Peyer's patch (tissue), 4 donors: ENCODE measurements around the gene TRHDE.

Experiments used
- CTCF ChIP-seq, 6 experiments: fragments of 450-650 bp in 4 of 6; fragments of 200-600 bp in 2 of 6; sonication (generic) in 1 of 6; IDR thresholded peaks; one replicate each; pipeline ENCODE4 v1.5.1; 2017 to 2019; ENCODE audit warnings: antibody characterized with exemption in 6 of 6, mild to moderate bottlenecking in 3 of 6, moderate library complexity in 1 of 6
- POLR2A ChIP-seq, 2 donors: fragments of 450-650 bp; IDR thresholded peaks; one replicate each; pipeline ENCODE4 v1.5.1; 2017; ENCODE audit warnings: antibody characterized with exemption in 2 of 2, mild to moderate bottlenecking in 2 of 2, moderate library complexity in 2 of 2

DNA sequence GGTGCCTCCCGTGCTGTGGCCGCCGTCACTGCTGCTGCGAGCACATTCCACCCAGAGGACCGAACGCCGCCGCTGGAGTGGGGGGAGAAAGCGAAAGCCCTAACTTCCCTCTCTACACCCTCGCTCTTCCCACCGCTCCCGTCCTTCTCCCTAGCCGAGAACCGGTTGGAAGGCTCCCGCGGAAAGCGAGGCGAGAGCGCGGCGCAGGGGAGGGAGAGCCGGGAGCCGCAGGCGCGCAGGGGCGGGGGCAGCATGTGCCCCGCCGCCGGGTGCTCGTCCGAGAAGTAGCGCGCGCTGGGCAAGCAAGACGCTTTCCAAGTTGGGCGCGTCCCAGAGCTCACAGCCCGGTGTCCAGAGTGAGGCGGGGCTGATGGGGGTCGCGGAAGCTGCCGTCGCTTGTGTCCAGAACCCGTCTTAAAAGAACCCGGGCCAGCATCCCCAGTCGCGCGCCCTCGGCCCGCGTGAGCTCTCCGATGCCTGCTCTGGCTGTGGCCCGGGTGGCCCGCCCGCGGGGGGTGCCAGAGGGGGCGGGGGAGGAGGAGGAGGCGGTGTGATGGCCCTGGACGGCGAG is at the start of gene TRHDE:
- TF ChIP-seq CTCF (IDR thresholded peaks at IDR 0.05) (no peak), POLR2A (IDR thresholded peaks at IDR 0.05) (no peak)
